Articular chondrocyte of knee joint (primary cell): Measurements from ENCODE around the gene NRXN3. TPM values are rescaled to one million over a fixed set of nuclear protein-coding genes. Genes with fewer than 3 reads are reported as not detected.
A peak's percentile ranks its signal among the peaks of the same experiment; 100 is the strongest.

ENCODE experiments used
- small RNA-seq: library from RNA; depleted of rRNA; stranded (forward); fragments of <200 nt; gene quantifications from one replicate; pipeline ENCODE3, GENCODE V24; 2012
- total RNA-seq: library from RNA; depleted of rRNA; stranded (reverse); fragments of >200 nt; gene quantifications from 2 replicates; pipeline ENCODE4 v1.2.3, GENCODE V29; 2012

NRXN3 gene
- total RNA-seq = 0.11 TPM in 1 of 2 replicates, not detected in the other

GRCh38 chr14:78170203-78170602, at the start of gene NRXN3:
NRXN3 (plus strand) TSS chr14:78170373; CDS start chr14:78243094, 72,721 bp downstream.

Small RNA genes lying within 50 kb of the gene (small RNA-seq; reads per million reads assigned to genes)
- 0.69 reads per million, percentile 25 among the genes with 10 or more reads in this experiment for gene RNA5SP388
